HUES48 (cell line): Measurements from ENCODE around the gene DVL1.
A peak's percentile ranks its signal among the peaks of the same experiment; 100 is the strongest.

Experiments
- H3K27ac ChIP-seq: one replicate; pipeline ENCODE4 v1.7.0; 2013; ENCODE audit warnings: low read depth, low read length, inconsistent platforms
- H3K27me3 ChIP-seq: 2 replicates; pipeline ENCODE4 v1.6.1; 2013; ENCODE audit warnings: mild to moderate bottlenecking, low read length; ENCODE audit not compliant: control insufficient read depth, insufficient read depth
- H3K36me3 ChIP-seq: 2 replicates; pipeline ENCODE4 v1.6.1; 2013; ENCODE audit warnings: low read length; ENCODE audit not compliant: control insufficient read depth, insufficient read depth
- H3K4me1 ChIP-seq: 2 replicates; pipeline ENCODE4 v1.6.1; 2013; ENCODE audit warnings: mild to moderate bottlenecking, low read length; ENCODE audit not compliant: control insufficient read depth, insufficient read depth
- H3K4me3 ChIP-seq: 2 replicates; pipeline ENCODE4 v1.5.1; 2013; ENCODE audit warnings: mild to moderate bottlenecking, low read depth, low read length
- H3K9ac ChIP-seq: 2 replicates; pipeline ENCODE4 v1.6.1; 2013; ENCODE audit warnings: mild to moderate bottlenecking, low read depth, low read length, moderate library complexity
- H3K9me3 ChIP-seq: 2 replicates; pipeline ENCODE4 v1.6.1; 2013; ENCODE audit warnings: low read length; ENCODE audit not compliant: control insufficient read depth, insufficient read depth

The DVL1 gene

DNA sequence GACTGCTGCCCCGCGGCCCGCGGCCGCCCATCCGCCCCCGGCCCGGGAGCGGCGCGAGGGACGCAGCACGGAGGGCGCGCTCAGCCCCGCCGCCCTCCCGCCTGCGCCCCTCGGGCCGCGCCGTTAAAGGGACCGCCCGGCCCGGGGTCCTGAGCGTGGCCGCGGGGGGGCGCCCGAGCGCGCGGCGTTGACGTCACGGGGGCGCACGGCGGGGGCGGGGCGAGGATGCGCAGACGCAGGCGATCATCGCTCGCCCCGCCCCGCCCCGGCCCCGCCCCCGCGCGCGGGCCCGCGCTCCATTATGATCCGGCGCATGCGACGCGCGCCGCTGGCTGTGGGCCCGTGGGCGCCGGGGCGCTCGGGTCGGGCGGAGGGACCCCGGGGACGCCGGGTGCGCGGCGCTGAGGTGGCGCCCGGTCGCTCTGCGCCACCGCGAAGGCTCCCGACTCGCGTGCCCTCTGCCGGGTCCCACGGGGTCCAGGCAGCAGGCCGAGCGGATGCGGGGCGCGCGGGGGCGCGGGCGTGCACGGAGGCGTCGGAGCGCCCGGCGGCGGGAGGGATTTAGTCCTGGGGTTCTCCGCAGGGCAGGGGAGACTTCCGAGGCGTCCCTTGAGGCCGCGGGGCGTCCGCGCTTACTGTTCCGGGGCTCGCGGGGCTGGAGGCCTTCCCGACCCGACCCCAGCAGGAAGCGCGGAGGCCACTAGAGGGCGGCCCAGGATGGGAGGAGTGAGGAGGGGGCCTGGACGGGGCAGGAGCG, at the start of gene DVL1:
TSS of gene DVL1 (minus strand) at position 163 of the 757 bp plus-strand sequence. CDS start 353 bp downstream, outside the sequence.
- Histone ChIP-seq H3K9me3 (no peaks in the 10 kb centered on the region), H3K27ac (peak within 1 kb of the TSS; percentile 84), H3K4me1 (peaks cover 28% of the 10 kb centered on the region), H3K27me3 (peaks cover 10% of the 10 kb centered on the region), H3K4me3 (peak within 1 kb of the TSS; percentile 91), H3K9ac (peak within 1 kb of the TSS; percentile 78; the same call in 1 of the 2 replicates), H3K36me3 (no peaks in the 10 kb centered on the region)

DNA sequence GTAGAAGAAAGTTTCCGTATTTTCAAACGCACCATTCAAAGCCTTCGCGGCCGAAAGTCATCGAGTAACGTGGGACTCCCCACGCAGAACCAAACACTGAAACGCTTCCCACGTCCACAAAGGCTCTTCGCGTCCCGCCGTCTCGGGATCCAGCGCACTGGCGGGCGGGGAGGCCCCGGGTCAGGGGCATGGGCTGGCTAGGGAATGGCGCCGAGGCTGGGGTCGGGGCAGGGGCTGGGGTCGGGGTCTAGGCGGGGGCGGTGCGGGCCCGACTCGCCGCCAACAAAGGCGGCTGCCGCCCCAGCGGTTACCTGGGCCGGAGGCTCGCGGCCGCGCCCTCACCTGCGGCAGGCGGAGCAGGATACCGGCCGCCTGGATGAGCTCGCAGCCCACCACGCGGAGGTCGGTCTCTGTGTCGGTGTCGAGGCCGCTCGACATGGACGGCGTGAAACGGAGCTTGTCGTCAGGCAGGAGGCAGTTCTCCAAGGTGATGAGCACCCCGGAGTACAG, 49.5 kb upstream of the DVL1 start:
- peak overlapping the region; percentile 84 for H3K4me3 ChIP-seq
- H3K4me1 ChIP-seq: peaks cover 7% of the 10 kb centered on the region
- H3K9ac ChIP-seq: peak overlapping the region; percentile 96
- H3K27me3 ChIP-seq: no peaks in the 10 kb centered on the region
- peak overlapping the region; percentile 91 for H3K27ac ChIP-seq
- no peaks in the 10 kb centered on the region for H3K9me3 ChIP-seq
- H3K36me3 ChIP-seq: peaks cover 71% of the 10 kb centered on the region

DNA sequence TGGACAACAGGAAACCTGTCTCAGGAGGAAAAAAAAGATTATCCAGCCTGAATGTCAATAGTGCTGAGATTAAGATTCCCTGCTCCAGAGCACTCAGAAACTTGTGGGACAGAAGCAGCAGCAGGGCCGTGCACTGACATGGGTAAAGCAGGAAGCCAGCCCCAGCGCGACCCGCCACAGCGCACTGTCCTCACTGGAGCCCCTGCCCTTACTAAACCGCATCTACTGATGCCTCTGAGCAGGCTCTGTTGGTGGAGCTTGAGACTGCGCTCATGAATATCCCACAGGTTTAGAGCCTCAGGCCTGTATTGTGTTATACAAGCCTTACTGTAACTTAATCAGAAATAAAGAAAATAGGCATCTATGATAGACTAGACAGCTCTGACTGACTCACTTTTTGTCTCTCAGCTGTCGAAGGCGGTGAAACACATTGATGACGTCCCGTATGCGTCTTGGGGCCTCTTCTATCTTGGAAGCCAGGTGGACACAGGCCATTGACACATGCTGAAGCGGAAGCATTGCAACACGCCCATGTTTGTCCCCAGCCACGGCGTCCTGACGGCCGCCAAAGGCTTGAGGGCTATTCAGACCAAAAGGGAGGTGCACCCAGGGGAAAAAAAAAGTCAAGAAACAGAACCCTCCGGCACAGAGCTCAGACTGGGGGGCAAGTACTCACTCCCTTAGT, 48.8 kb upstream of the DVL1 start:
- Histone ChIP-seq H3K9ac (peak overlapping the region; percentile 96), H3K4me3 (peak overlapping the region; percentile 84), H3K9me3 (no peaks in the 10 kb centered on the region), H3K36me3 (peaks cover 71% of the 10 kb centered on the region), H3K27me3 (no peaks in the 10 kb centered on the region), H3K4me1 (peaks cover 7% of the 10 kb centered on the region), H3K27ac (peak overlapping the region; percentile 91)

DNA sequence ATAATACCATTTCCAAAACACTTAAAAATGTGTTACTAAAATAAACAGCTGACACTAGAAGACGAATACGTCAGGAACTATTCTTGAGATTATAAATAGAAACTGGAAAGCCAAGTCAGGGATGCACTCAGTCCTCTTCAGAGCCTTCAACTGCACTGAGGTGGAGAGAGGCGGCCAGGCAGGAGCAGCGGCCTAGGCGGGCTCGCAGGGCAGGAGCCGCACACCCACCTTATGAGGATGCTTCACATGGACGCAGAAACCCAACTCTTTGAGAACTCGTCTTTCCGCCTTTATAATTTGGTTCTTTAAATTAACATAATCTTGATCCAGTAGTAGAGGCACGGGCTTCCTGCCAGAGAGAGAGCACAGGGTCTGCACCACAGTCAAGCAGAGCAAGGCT, 45.9 kb upstream of the DVL1 start:
- peaks cover 7% of the 10 kb centered on the region for H3K4me1 ChIP-seq
- H3K27me3 ChIP-seq: no peaks in the 10 kb centered on the region
- peaks cover 72% of the 10 kb centered on the region for H3K36me3 ChIP-seq
- H3K27ac ChIP-seq: no peak overlapping the region
- no peak overlapping the region for H3K4me3 ChIP-seq
- no peaks in the 10 kb centered on the region for H3K9me3 ChIP-seq
- no peak overlapping the region for H3K9ac ChIP-seq

DNA sequence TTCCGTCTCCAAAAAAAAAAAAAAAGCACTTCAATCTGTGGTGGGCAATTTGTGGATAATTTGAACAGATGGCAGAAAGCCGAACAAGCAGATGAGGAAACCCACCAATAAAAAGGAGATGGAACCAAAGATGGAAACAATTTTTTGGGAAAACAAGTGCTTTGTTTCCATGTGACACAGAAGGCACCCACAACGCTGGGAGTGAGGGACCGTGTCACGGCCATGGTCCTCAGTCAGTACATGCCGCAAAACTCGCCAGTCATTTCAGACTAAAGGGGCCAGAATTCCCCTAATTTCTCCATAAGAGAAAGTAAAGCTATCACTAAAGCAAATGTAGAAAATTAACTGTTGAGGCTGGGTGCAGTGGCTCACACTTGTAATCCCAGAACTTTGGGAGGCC, 44.9 kb upstream of the DVL1 start:
- H3K36me3 ChIP-seq: peaks cover 83% of the 10 kb centered on the region
- H3K9me3 ChIP-seq: no peaks in the 10 kb centered on the region
- no peak overlapping the region for H3K9ac ChIP-seq
- no peak overlapping the region for H3K4me3 ChIP-seq
- H3K27me3 ChIP-seq: no peaks in the 10 kb centered on the region
- peaks cover 7% of the 10 kb centered on the region for H3K4me1 ChIP-seq
- no peak overlapping the region for H3K27ac ChIP-seq

DNA sequence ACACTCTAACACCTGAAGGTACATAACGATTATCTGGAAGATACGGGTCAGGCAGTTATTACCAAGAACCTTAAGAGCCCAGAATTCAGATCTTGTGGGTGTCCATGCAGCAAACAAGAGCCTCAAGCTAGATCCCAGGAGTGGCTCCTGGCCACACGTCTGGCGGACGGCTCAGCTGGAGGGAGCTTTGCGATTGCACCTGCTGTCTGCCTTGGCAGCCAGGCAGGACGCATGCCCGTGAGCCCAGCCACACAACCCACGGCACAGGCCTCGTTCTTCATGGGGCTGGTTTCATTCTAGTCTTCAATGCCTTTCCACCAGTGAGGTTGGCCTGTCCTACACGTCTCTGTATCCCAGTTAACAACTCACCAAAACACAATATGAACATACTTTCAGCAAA, 44.2 kb upstream of the DVL1 start:
- Histone ChIP-seq H3K9ac (no peak overlapping the region), H3K4me3 (no peak overlapping the region), H3K9me3 (no peaks in the 10 kb centered on the region), H3K36me3 (peaks cover 88% of the 10 kb centered on the region), H3K27me3 (no peaks in the 10 kb centered on the region), H3K27ac (no peak overlapping the region), H3K4me1 (peaks cover 7% of the 10 kb centered on the region)

DNA sequence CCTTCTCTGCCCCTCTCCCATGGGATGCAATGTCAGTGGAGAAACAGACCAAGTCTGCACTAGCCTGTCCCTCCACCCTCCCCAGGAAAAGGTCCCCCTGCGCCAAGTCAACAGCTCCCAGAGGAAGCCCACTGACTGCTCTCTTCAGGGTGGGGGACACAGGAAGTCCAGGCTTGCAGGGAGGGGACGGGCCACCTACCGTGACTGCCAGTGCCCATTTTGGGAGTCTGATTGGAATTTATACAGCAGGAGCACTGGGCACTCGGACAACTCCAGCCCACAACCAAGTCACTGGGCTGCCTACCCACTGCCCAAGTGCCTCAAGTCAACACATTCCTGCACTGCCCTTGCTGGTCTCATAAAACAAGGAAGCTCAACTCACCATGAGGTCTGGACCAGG, 43.8 kb upstream of the DVL1 start:
- H3K36me3 ChIP-seq: peaks cover 88% of the 10 kb centered on the region
- no peak overlapping the region for H3K9ac ChIP-seq
- H3K4me1 ChIP-seq: peaks cover 3% of the 10 kb centered on the region
- no peaks in the 10 kb centered on the region for H3K27me3 ChIP-seq
- no peaks in the 10 kb centered on the region for H3K9me3 ChIP-seq
- no peak overlapping the region for H3K4me3 ChIP-seq
- no peak overlapping the region for H3K27ac ChIP-seq

DNA sequence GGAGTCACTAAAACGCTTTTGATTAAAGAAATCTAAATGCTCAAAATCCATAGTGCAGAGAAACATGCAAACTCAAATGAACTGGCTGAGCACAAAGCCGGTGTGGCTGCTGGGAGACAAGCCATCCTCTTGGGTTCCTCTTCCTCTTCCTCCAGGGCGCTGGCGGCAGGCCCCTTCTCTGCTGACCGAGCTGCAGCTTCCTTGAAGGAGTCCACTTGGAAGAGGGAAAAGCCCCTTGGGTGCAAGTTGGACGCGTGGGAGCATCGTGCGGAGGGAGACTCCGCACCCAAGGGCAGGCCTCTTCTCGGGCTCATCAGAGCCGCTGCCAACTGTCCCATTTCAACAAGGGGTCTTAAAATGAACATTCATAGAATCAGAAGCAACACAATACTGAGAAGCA, 42.0 kb upstream of the DVL1 start:
- no peak overlapping the region for H3K4me3 ChIP-seq
- peaks cover 94% of the 10 kb centered on the region for H3K36me3 ChIP-seq
- H3K27me3 ChIP-seq: no peaks in the 10 kb centered on the region
- no peaks in the 10 kb centered on the region for H3K4me1 ChIP-seq
- H3K9me3 ChIP-seq: no peaks in the 10 kb centered on the region
- H3K27ac ChIP-seq: no peak overlapping the region
- H3K9ac ChIP-seq: no peak overlapping the region

DNA sequence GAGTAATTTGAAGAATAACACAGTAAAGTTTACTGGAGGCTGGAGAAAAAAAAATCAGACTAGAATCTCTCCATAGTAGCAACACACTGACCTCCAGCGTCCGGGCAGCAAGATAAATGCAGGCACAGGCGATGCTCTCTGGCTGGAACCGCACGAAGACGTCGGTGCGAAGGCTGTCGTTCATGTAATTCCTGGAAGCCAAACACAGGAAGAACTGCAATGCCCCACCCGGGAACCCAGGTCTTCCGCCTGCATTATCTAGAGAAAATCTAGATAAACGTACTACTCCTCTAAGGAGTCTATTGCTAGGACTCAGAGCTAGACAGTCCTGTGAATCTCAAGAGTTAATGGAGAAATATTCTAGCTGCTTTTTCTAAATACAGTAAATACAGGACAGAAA, 41.5 kb upstream of the DVL1 start:
- Histone ChIP-seq H3K4me3 (no peak overlapping the region), H3K36me3 (peaks cover 96% of the 10 kb centered on the region), H3K27me3 (no peaks in the 10 kb centered on the region)

DNA sequence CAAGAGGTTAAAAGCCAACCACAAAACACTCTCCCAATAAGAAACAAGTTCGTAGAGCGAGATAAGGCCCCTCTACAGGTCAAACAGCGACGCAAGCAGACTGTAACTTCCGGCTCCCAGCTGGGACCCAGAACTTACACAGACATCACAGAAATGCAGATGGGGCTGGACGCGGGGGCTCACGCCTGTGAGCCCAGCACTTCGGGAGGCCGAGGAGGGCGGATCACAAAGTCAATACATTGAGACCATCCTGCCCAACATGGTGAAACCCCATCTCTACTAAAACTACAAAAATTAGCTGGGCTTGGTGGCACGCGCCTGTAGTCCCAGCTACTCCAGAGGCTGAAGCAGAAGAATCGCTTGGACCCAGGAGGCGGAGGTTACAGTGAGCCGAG, 38.9 kb upstream of the DVL1 start:
- Histone ChIP-seq H3K36me3 (peaks cover 77% of the 10 kb centered on the region), H3K27me3 (no peaks in the 10 kb centered on the region), H3K27ac (no peak overlapping the region), H3K4me1 (no peaks in the 10 kb centered on the region), H3K9ac (no peak overlapping the region), H3K9me3 (no peaks in the 10 kb centered on the region), H3K4me3 (no peak overlapping the region)

More for the DNA sequence above, 41.5 kb upstream of the DVL1 start:
- no peaks in the 10 kb centered on the region for H3K4me1 ChIP-seq
- no peak overlapping the region for H3K9ac ChIP-seq
- H3K9me3 ChIP-seq: no peaks in the 10 kb centered on the region
- H3K27ac ChIP-seq: no peak overlapping the region
